ENCODE results near the gene JPH2.

DNA sequence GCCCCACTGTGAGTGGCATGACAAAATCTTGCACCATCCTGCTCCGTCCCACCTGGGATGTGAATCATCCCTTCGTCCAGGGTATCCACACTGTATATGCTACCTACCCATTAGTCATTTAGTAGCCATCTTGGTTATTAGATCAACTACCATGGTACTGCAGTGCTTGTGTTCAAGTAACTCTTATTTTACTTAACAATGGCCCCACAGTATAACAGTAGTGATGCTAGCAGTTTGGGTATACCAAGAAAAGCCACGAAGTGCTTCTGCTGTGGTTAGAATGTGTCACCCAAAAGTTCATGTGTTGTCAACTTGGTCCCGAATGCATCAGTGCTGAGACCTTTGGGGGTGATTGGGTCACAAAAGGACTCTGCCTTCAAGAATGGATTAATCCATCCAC is 11.9 kb upstream of the JPH2 start:
- TF ChIP-seq, protein P1, sequence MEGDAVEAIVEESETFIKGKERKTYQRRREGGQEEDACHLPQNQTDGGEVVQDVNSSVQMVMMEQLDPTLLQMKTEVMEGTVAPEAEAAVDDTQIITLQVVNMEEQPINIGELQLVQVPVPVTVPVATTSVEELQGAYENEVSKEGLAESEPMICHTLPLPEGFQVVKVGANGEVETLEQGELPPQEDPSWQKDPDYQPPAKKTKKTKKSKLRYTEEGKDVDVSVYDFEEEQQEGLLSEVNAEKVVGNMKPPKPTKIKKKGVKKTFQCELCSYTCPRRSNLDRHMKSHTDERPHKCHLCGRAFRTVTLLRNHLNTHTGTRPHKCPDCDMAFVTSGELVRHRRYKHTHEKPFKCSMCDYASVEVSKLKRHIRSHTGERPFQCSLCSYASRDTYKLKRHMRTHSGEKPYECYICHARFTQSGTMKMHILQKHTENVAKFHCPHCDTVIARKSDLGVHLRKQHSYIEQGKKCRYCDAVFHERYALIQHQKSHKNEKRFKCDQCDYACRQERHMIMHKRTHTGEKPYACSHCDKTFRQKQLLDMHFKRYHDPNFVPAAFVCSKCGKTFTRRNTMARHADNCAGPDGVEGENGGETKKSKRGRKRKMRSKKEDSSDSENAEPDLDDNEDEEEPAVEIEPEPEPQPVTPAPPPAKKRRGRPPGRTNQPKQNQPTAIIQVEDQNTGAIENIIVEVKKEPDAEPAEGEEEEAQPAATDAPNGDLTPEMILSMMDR (IDR thresholded peaks at IDR 0.05 in 2 of 3, conservative IDR thresholded peaks at IDR 0.05 in 1 of 3; ENCODE audit: control insufficient read depth in 2 of 3, extremely low read depth in 1 of 3, insufficient read depth in 1 of 3, low read depth in 3 of 3, low read length in 3 of 3) = no peak
- TF ChIP-seq CBFB (IDR thresholded peaks at IDR 0.05; ENCODE audit: low read depth) (no peak), BACH1 (IDR thresholded peaks at IDR 0.05; ENCODE audit: borderline replicate concordance) (no peak), MXI1 (IDR thresholded peaks at IDR 0.05; ENCODE audit: low read depth, low read length) (no peak), RAD21 (IDR thresholded peaks at IDR 0.05; ENCODE audit: insufficient read depth, low read depth, low read length) (no peak), EP300 (IDR thresholded peaks at IDR 0.05; ENCODE audit: borderline replicate concordance in 1 of 2, control insufficient read depth in 1 of 2, low read depth in 2 of 2, low read length in 2 of 2) (no peak)
- TF ChIP-seq, protein P2, sequence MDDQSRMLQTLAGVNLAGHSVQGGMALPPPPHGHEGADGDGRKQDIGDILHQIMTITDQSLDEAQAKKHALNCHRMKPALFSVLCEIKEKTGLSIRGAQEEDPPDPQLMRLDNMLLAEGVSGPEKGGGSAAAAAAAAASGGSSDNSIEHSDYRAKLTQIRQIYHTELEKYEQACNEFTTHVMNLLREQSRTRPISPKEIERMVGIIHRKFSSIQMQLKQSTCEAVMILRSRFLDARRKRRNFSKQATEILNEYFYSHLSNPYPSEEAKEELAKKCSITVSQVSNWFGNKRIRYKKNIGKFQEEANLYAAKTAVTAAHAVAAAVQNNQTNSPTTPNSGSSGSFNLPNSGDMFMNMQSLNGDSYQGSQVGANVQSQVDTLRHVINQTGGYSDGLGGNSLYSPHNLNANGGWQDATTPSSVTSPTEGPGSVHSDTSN (IDR thresholded peaks at IDR 0.05; ENCODE audit: insufficient replicate concordance, low read depth, low read length) = no peak
- TF ChIP-seq, protein P3, sequence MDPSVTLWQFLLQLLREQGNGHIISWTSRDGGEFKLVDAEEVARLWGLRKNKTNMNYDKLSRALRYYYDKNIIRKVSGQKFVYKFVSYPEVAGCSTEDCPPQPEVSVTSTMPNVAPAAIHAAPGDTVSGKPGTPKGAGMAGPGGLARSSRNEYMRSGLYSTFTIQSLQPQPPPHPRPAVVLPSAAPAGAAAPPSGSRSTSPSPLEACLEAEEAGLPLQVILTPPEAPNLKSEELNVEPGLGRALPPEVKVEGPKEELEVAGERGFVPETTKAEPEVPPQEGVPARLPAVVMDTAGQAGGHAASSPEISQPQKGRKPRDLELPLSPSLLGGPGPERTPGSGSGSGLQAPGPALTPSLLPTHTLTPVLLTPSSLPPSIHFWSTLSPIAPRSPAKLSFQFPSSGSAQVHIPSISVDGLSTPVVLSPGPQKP (IDR thresholded peaks at IDR 0.05; ENCODE audit: low read depth, low read length) = no peak

Data from GM12878 (cell line).